GM13977 (cell line): ENCODE measurements around the gene CMTM7.
"Not testable (repeated sequence)": the region's sequence is repeated elsewhere in the genome, so short reads cannot be mapped to it uniquely, and the experiment has no call there.

Experiments used
- DNase-seq: peaks from one replicate; pipeline ENCODE4 v3.0.0; 2012; ENCODE audit warnings: low spot score
- CTCF ChIP-seq: IDR thresholded peaks from 2 replicates; pipeline ENCODE4 v1.5.1; 2012; ENCODE audit warnings: mild to moderate bottlenecking, control low read depth; ENCODE audit not compliant: insufficient read depth; ENCODE audit errors: extremely low read depth, missing control alignments
- in situ Hi-C: fragments of 300-500 bp; cut with MboI; formaldehyde crosslinking; loops from one replicate; pipeline ENCODE4 v1.12.0; 2022; ENCODE audit warnings: low sequenced_read_pairs, low pct_unique_long_range_greater_than_20kb, mixed read lengths, inconsistent platforms; ENCODE audit not compliant: unreplicated experiment

The CMTM7 gene

GRCh38 chr3:32455609-32456428 lies 64.2 kb downstream of the CMTM7 start:
- in situ Hi-C loops: no loop called here

GRCh38 chr3:32456429-32457130 lies 64.9 kb downstream of the CMTM7 start:
- no peak for TF ChIP-seq CTCF
- no peak for DNase-seq
- in situ Hi-C loops: no loop called here

More at GRCh38 chr3:32455609-32456428, 64.2 kb downstream of the CMTM7 start:
- no peak for DNase-seq
- TF ChIP-seq CTCF: no peak

GRCh38 chr3:32457971-32458471 lies 66.4 kb downstream of the CMTM7 start:
- in situ Hi-C loops: no loop called here
- no peak for TF ChIP-seq CTCF
- DNase-seq: peak; percentile 56

GRCh38 chr3:32459450-32459849 lies 67.8 kb downstream of the CMTM7 start:
- DNase-seq: no peak
- in situ Hi-C loops: no loop called here
- no peak for TF ChIP-seq CTCF

GRCh38 chr3:32460031-32460749 lies 68.5 kb downstream of the CMTM7 start:
- DNase-seq: peak; percentile 85
- in situ Hi-C loops: no loop called here
- TF ChIP-seq CTCF: no peak

GRCh38 chr3:32460817-32461496 lies 69.3 kb downstream of the CMTM7 start:
- in situ Hi-C loops, DNase-seq: not testable (repeated sequence)

- DNase-seq, in situ Hi-C loops: not testable (repeated sequence)
Measured at GRCh38 chr3:32462191-32462986, 70.7 kb downstream of the CMTM7 start.

GRCh38 chr3:32463415-32463814 lies 71.8 kb downstream of the CMTM7 start:
- in situ Hi-C loops, DNase-seq: not testable (repeated sequence)

GRCh38 chr3:32464726-32465125 lies 73.1 kb downstream of the CMTM7 start:
- DNase-seq, in situ Hi-C loops: not testable (repeated sequence)

- in situ Hi-C loops: not testable (repeated sequence)
Measured at GRCh38 chr3:32466808-32467207, 75.2 kb downstream of the CMTM7 start.

More at GRCh38 chr3:32466808-32467207, 75.2 kb downstream of the CMTM7 start:
- DNase-seq: not testable (repeated sequence)
